ENCODE data around the gene MORC4. TPM values are rescaled to one million over a fixed set of nuclear protein-coding genes. Genes with fewer than 3 reads are reported as not detected.

The MORC4 gene
- total and polyA plus RNA-seq, 3 donors from 2014 or later: 29.4 to 51.9 (median 46.0) TPM

DNA sequence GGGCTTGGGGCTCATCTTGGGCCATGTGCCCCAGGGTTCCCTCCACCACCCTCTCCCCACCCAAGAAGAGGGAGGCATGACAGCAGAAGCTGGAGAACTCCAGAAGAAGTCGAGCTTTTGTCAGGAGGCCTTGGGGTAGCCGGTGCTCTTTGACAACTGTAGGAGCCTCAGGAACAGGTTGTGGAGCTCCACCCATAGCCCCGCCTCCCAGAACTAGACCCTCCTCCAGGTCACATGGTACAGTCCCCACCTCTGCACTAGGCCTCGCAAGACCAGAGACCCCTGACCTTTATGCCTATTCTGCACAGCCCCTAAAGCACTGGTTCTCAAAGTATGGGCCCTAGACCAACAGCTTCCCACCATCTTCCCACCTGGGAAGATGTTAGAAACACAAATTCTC is 8.0 kb upstream of the MORC4 start:
- Histone ChIP-seq H3K4me1 (no peaks in the 10 kb centered on the region), H3K36me3 (ENCODE audit: low read depth, missing control alignments) (no peaks in the 10 kb centered on the region), H3K4me3 (no peak overlapping the region), H3K27ac (no peak overlapping the region), H3K27me3 (no peaks in the 10 kb centered on the region), H3K9me3 (no peaks in the 10 kb centered on the region)
- no peak for DNase-seq
- intact Hi-C loops (cut with DNase I; ENCODE audit: low total_unique reads): no loop called here
- TF ChIP-seq, protein P1, sequence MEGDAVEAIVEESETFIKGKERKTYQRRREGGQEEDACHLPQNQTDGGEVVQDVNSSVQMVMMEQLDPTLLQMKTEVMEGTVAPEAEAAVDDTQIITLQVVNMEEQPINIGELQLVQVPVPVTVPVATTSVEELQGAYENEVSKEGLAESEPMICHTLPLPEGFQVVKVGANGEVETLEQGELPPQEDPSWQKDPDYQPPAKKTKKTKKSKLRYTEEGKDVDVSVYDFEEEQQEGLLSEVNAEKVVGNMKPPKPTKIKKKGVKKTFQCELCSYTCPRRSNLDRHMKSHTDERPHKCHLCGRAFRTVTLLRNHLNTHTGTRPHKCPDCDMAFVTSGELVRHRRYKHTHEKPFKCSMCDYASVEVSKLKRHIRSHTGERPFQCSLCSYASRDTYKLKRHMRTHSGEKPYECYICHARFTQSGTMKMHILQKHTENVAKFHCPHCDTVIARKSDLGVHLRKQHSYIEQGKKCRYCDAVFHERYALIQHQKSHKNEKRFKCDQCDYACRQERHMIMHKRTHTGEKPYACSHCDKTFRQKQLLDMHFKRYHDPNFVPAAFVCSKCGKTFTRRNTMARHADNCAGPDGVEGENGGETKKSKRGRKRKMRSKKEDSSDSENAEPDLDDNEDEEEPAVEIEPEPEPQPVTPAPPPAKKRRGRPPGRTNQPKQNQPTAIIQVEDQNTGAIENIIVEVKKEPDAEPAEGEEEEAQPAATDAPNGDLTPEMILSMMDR (IDR thresholded peaks at IDR 0.05): no peak
- no peak for TF ChIP-seq POLR2A (IDR thresholded peaks at IDR 0.05)
- WGBS, 2 donors: 94 to 100% methylated on average over 2 to 3 of the region's 4 CpGs

DNA sequence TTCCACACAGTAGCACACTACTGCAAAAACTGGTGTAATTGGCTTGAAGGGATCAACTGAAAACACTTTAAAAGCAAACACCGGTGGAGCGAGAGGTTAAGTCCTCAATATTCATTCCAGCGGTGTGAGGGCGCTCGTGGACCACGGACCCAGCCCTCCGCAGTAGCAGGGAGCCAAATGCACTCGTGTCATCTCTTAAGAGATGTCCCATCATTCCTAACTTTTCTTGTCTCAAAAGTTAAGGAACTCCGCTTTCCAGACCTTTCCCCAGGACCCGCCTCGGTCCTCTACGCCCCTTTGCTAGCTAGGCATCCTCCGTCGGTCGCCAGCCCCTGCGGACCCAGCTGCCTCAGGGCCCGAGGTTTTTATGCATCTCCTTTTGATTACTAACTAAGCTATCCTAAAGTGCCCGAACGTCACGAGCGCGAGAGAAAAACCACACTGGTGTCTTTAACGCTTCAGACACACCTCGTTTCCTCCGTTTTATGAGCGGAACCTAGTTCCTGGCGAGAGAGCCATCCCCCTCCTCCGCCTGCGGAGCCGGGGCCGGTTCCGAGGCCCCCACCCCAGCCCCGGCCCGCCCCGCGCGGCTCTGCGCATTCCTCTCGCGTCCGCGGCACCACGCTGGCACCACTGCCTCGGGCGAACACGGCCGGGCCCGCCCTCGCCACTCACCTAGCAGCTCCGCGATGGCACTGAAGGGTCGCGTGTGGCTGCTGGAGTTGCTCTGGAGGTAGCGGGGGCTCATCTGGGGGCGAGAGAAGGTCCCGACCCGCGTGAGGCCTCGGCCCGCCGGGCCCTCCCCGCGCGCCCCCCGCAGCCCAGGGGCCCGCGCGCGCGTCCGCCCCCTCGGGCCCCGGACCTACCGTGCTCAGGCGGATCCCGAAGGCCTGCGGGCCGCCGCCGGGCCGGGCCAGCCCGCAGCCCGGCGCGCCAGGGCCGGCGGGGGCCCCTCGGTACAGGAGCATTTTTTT is 723 bp downstream of the MORC4 start:
- H3K27ac ChIP-seq: peak overlapping the region; percentile 79 to 86
- peak overlapping the region; percentile 57 to 67 for H3K4me3 ChIP-seq
- no peaks in the 10 kb centered on the region for H3K4me1 ChIP-seq
- peak; percentile 77 for DNase-seq
- no peaks in the 10 kb centered on the region for H3K27me3 ChIP-seq
- intact Hi-C loops (cut with DNase I; ENCODE audit: low total_unique reads): no loop called here
- WGBS, 2 donors: 0 to 1% methylated on average over 12 to 26 of the region's 88 CpGs
- TF ChIP-seq, protein P1 (IDR thresholded peaks at IDR 0.05): peak in 1 of 3 experiments; percentile 20
- no peak for TF ChIP-seq POLR2A (IDR thresholded peaks at IDR 0.05)
- H3K9me3 ChIP-seq: no peaks in the 10 kb centered on the region
- H3K36me3 ChIP-seq (ENCODE audit: low read depth, missing control alignments): no peaks in the 10 kb centered on the region

DNA sequence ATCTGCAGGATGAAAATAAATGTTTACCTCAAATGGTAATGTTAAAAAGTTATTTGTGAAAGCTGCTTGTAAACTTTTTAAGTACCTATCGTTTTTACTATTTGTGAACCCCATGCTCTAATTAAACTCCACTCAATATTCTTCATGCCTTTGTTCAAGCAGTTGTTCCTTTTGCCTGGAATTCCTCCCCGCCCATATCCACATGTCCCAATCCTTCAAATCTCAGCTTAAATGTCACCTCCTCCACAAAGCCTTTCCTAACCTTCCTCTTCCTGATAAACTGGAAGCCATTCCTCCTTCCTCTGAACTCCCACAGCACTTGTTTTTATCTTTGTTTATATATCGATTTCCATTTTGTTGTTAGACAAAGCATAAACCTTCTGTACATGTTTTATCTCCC is 2.4 kb downstream of the MORC4 start:
- intact Hi-C loops (cut with DNase I; ENCODE audit: low total_unique reads): no loop called here
- Histone ChIP-seq H3K27ac (no peak overlapping the region), H3K36me3 (ENCODE audit: low read depth, missing control alignments) (no peaks in the 10 kb centered on the region), H3K27me3 (no peaks in the 10 kb centered on the region), H3K4me3 (no peak overlapping the region), H3K9me3 (no peaks in the 10 kb centered on the region), H3K4me1 (no peaks in the 10 kb centered on the region)
- DNase-seq: no peak
- WGBS, 2 donors: 43 to 61% methylated on average over 3 of the region's 3 CpGs
- TF ChIP-seq, protein P1 (IDR thresholded peaks at IDR 0.05): no peak
- no peak for TF ChIP-seq POLR2A (IDR thresholded peaks at IDR 0.05)

DNA sequence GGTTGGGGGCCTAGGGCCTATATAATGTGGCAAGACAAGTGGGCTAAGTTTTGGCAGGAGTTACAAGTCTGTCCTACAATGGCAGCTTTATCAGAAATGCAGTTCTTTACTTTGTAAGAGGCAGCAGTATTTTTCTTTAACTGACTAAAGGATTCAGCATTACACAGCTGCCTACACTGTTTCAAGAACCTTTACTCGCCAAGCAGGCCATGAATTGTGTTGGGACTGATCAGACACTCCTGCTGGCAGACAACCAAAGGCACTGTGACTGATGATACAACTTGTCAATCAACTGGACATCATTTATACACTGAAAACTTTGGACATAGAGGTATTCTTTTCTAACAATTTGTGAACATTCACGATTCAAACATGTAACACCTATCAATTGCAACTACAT is 4.3 kb downstream of the MORC4 start:
- intact Hi-C loops (cut with DNase I; ENCODE audit: low total_unique reads): no loop called here
- no peak for TF ChIP-seq POLR2A (IDR thresholded peaks at IDR 0.05)
- TF ChIP-seq, protein P1 (IDR thresholded peaks at IDR 0.05): no peak
- Histone ChIP-seq H3K4me1 (no peaks in the 10 kb centered on the region), H3K27me3 (no peaks in the 10 kb centered on the region), H3K4me3 (no peak overlapping the region), H3K27ac (no peak overlapping the region), H3K36me3 (ENCODE audit: low read depth, missing control alignments) (no peaks in the 10 kb centered on the region), H3K9me3 (no peaks in the 10 kb centered on the region)
- whole genome bisulfite sequencing, 2 donors: 62 to 100% methylated on average over 1 to 2 of the region's 2 CpGs
- DNase-seq: peak; percentile 15
